Erythroblast (primary cell): ENCODE measurements around the gene HBE1.
A peak's percentile ranks its signal among the peaks of the same experiment; 100 is the strongest.
"Not testable (repeated sequence)": the region's sequence is repeated elsewhere in the genome, so short reads cannot be mapped to it uniquely, and the experiment has no call there.

Source experiments
- DNase-seq, 2 experiments: peaks; one replicate each; lab custom pipeline; 2025; lab: John Stamatoyannopoulos, UW
- GATA1 ChIP-seq: IDR thresholded peaks from 2 replicates; pipeline ENCODE4 v1.6.1; 2011; ENCODE audit warnings: low read depth, mild to moderate bottlenecking, control low read depth, low read length, moderate library complexity
- POLR2A ChIP-seq: IDR thresholded peaks from 2 replicates; pipeline ENCODE4 v1.6.1; 2011; ENCODE audit warnings: mild to moderate bottlenecking, low read length

The HBE1 gene

DNA sequence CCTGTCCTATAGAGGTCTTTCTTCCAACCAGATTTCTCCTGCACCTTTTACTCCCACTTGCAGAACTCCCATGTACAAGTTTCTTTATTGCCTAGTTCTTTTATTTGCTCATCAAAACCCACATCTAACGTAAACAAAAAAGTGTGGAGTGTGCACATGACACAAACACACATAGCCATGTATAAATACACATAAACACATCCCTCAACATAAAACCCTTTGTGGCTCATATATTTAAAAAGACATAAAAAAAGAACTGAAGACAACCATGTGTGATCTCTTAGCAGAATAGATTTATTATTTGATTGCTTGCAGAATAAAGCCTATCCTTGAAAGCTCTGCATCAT lies 16.9 kb downstream of the HBE1 start:
- no peak for TF ChIP-seq POLR2A
- no peak for TF ChIP-seq GATA1
- no peak for DNase-seq

GRCh38 chr11:5252192-5252918 lies 17.4 kb downstream of the HBE1 start:
- TF ChIP-seq GATA1 (no peak), POLR2A (peak; percentile 78)
- peak; percentile 88 to 93 for DNase-seq

GRCh38 chr11:5251746-5252145 lies 18.0 kb downstream of the HBE1 start:
- TF ChIP-seq GATA1 (no peak), POLR2A (no peak)

GRCh38 chr11:5250543-5251204 lies 19.1 kb downstream of the HBE1 start:
- TF ChIP-seq POLR2A, result peak; percentile 35
- TF ChIP-seq GATA1, result no peak
- DNase-seq, result peak in 1 of 2 experiments; percentile 63

More at GRCh38 chr11:5251746-5252145, 18.0 kb downstream of the HBE1 start:
- DNase-seq, result no peak

DNA sequence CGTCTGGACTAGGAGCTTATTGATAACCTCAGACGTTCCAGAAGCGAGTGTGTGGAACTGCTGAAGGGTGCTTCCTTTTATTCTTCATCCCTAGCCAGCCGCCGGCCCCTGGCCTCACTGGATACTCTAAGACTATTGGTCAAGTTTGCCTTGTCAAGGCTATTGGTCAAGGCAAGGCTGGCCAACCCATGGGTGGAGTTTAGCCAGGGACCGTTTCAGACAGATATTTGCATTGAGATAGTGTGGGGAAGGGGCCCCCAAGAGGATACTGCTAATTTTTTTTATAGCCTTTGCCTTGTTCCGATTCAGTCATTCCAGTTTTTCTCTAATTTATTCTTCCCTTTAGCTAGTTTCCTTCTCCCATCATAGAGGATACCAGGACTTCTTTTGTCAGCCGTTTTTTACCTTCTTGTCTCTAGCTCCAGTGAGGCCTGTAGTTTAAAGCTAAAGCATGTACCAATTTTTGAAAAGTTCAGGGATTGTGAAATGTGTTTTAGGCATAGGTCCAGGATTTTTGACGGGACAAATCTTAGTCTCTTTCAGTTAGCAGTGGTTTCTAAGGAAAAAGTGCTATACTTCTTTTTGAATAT lies 19.8 kb downstream of the HBE1 start, which contains the start of gene HBG1:
HBG1 (minus strand) TSS at position 51 of the 590 bp plus-strand sequence. CDS start 53 bp downstream, outside the sequence.
- DNase-seq, result peak in 1 of 2 experiments; percentile 75
- peak; percentile 45 for TF ChIP-seq POLR2A

DNA sequence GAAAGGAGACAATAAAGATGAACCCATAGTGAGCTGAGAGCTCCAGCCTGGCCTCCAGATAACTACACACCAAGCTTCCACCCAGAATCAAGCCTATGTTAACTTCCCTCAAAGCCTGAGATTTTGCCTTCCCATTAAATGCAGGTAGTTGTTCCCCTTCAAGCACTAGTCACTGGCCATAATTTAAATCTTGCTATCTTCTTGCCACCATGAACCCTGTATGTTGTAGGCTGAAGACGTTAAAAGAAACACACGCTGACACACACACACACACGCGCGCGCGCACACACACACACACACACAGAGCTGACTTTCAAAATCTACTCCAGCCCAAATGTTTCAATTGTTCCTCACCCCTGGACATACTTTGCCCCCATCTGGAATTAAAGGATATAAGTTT lies 21.2 kb downstream of the HBE1 start:
- not testable (repeated sequence) for DNase-seq

GRCh38 chr11:5247472-5248192 lies 22.1 kb downstream of the HBE1 start:
- TF ChIP-seq GATA1, result no peak
- peak; percentile 86 for TF ChIP-seq POLR2A
- DNase-seq, result peak; percentile 84 to 90

DNA sequence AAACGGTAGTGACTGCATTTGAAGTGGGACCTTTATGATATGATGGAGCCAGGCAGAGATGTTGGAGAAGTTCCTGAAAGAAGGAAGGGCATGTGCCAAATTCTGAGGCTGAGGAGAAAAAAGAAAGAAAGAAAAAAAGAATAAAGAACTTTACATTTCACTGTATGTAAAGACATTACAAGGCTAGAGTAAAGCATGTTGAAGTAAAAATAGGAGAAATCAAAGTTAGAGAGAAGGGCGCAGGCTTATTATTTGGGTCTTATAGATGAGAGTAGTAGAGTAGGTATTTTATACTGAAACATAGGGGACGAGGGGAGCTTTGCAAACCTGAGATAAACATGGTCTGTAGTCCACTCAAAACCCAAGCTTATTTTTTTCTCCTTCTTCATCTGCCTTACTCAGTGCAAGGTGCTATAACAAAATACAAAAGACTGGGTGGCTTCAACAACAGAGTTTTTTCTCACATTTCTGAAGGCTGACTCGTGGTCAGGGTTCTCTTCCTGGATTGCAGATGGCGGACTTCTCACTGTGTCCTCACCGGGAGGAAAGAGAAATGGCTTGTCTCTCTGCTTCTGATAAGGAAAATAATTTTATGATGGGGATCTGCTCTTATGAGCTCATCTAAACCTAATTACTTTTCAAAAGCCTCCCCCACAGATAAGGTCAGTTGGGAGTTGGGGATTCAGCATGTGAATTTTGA lies 22.8 kb downstream of the HBE1 start:
- DNase-seq, result peak in 1 of 2 experiments; percentile 78

DNA sequence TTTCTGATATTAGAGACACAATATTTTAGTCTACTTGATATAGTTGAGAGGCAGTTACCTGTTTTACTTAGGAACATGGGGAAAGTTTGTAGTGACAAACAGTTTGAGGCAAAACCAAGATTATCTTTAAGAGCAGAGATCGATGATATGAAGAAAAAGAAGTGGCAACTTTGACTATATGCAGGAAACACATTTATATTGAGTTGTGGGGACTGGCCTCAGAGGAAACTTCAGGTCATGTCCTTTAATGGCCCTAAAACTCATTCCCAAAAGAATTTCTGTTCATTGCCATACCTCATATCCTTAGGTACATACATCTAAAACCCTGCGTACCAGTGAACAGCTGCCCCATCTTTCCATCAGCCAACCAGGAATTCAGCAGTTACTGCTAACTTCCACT lies 24.6 kb downstream of the HBE1 start:
- TF ChIP-seq GATA1 (no peak), POLR2A (no peak)
- no peak for DNase-seq

More for the DNA sequence above, 22.8 kb downstream of the HBE1 start:
- TF ChIP-seq GATA1, result no peak
- TF ChIP-seq POLR2A, result no peak

- no peak for TF ChIP-seq GATA1
- TF ChIP-seq POLR2A, result no peak
- no peak for DNase-seq
Measured at GRCh38 chr11:5243816-5244180, 25.9 kb downstream of the HBE1 start.

- TF ChIP-seq POLR2A (peak; percentile 97), GATA1 (no peak)
- DNase-seq, result peak in 1 of 2 experiments; percentile 66
Measured at GRCh38 chr11:5242933-5243815, 26.6 kb downstream of the HBE1 start.

DNA sequence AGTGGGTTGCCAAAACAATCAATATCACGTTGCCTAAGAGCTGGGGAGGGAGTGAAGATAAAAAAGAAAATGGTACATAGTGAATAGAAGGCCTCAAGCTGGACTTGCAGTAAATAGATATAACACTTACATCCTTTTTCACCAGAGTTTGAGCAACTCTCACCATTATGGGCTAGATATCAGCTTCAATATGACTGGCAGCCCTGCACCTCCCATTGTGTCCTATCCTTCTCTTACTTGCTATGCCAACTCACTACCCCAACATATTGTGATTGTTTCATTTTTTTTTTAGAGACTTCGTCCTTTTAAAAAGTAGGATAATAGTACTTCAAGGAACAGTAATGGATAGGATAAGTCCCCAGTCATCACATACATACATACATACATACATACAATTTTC lies 27.5 kb downstream of the HBE1 start:
- peak in 1 of 2 experiments; percentile 68 for DNase-seq
- TF ChIP-seq POLR2A (peak; percentile 5), GATA1 (no peak)

- DNase-seq, result no peak
- no peak for TF ChIP-seq POLR2A
- no peak for TF ChIP-seq GATA1
Measured at GRCh38 chr11:5241458-5241857, 28.3 kb downstream of the HBE1 start.
